Keratinocyte (primary cell): Measurements from ENCODE around the gene SPTBN5. TPM values are rescaled to one million over a fixed set of nuclear protein-coding genes. Genes with fewer than 3 reads are reported as not detected.

Source experiments
- DNase-seq: peaks from one replicate; pipeline ENCODE4 v3.0.0-alpha.2; 2011; ENCODE audit warnings: low read depth, missing footprints, low spot score
- FAIRE-seq: peaks from 2 replicates; lab custom pipeline; 2011; peaks lifted over from hg19 to GRCh38; lab: Jason Lieb, UNC
- H2AFZ ChIP-seq: 2 replicates; pipeline ENCODE4 v1.6.0; 2012; ENCODE audit warnings: low read length, control low read depth, inconsistent platforms; ENCODE audit not compliant: control insufficient read depth
- H3K27ac ChIP-seq: 2 replicates; pipeline ENCODE4 v1.5.1; 2011; ENCODE audit warnings: low read length; ENCODE audit not compliant: control insufficient read depth, insufficient read depth
- H3K27me3 ChIP-seq: 3 replicates; pipeline ENCODE4 v1.6.0; 2011; ENCODE audit warnings: low read length; ENCODE audit not compliant: control insufficient read depth, insufficient read depth; ENCODE audit errors: extremely low read depth
- H3K36me3 ChIP-seq, 2 experiments: 2 replicates in 1 of 2; 3 replicates in 1 of 2; pipeline ENCODE4 v1.5.1; 2011; ENCODE audit warnings: low read length in 2 of 2, mild to moderate bottlenecking in 1 of 2; ENCODE audit not compliant: control insufficient read depth in 2 of 2, insufficient read depth in 2 of 2; ENCODE audit errors: extremely low read depth in 1 of 2
- H3K4me1 ChIP-seq: 3 replicates; pipeline ENCODE4 v1.5.1; 2011; ENCODE audit warnings: low read length; ENCODE audit not compliant: control insufficient read depth, insufficient read depth; ENCODE audit errors: extremely low read depth
- H3K4me2 ChIP-seq: 3 replicates; pipeline ENCODE4 v1.6.0; 2011; ENCODE audit warnings: low read depth, low read length; ENCODE audit not compliant: control insufficient read depth, insufficient read depth; ENCODE audit errors: extremely low read depth
- H3K4me3 ChIP-seq, 3 experiments: fragments of 200-600 bp in 1 of 3; sonication (generic) in 1 of 3; 2 replicates in 2 of 3; 3 replicates in 1 of 3; pipeline ENCODE4 v1.5.1; 2011 to 2016; ENCODE audit warnings: low read length in 3 of 3, mild to moderate bottlenecking in 3 of 3, control low read depth in 2 of 3, inconsistent platforms in 1 of 3, low read depth in 1 of 3, mixed read lengths in 1 of 3, mixed run types in 1 of 3, moderate library complexity in 1 of 3; ENCODE audit not compliant: control insufficient read depth in 2 of 3, insufficient read depth in 2 of 3; ENCODE audit errors: extremely low read depth in 1 of 3
- H3K79me2 ChIP-seq: 2 replicates; pipeline ENCODE4 v1.6.0; 2012; ENCODE audit warnings: low read length; ENCODE audit not compliant: control insufficient read depth, insufficient read depth
- H3K9ac ChIP-seq: 3 replicates; pipeline ENCODE4 v1.6.0; 2011; ENCODE audit warnings: low read length; ENCODE audit not compliant: control insufficient read depth, insufficient read depth; ENCODE audit errors: extremely low read depth
- H3K9me1 ChIP-seq: 3 replicates; pipeline ENCODE4 v1.6.0; 2011; ENCODE audit warnings: low read length; ENCODE audit not compliant: control insufficient read depth, insufficient read depth; ENCODE audit errors: extremely low read depth
- H3K9me3 ChIP-seq: 2 replicates; pipeline ENCODE4 v1.5.1; 2012; ENCODE audit warnings: low read depth, low read length; ENCODE audit not compliant: control insufficient read depth
- H4K20me1 ChIP-seq: 3 replicates; pipeline ENCODE4 v1.6.0; 2011; ENCODE audit warnings: low read length; ENCODE audit not compliant: control insufficient read depth, insufficient read depth; ENCODE audit errors: extremely low read depth
- EZH2 ChIP-seq: IDR thresholded peaks from one replicate; pipeline ENCODE4 v1.6.1; 2012; ENCODE audit warnings: inconsistent platforms, mild to moderate bottlenecking, low read length, moderate library complexity
- dilution Hi-C: fragments of 300-500 bp; cut with MboI; formaldehyde crosslinking; loops from one replicate; pipeline ENCODE4 v1.7.0; 2020; ENCODE audit warnings: low sequenced_read_pairs; ENCODE audit not compliant: extremely low pct_ligation_motif_present
- polyA plus RNA-seq, 5 experiments: library from polyadenylated mRNA; depleted of rRNA in 3 of 5; stranded (reverse) in 3 of 5; stranded (forward) in 1 of 5; unstranded in 1 of 5; fragments of >200 nt; gene quantifications; 1 replicate in 1 of 5; 2 replicates in 3 of 5; 3 replicates in 1 of 5; pipeline versions ENCODE4 v1.2.1 to v1.2.3, GENCODE V29; 2011 to 2012; ENCODE audit warnings: missing spikeins in 2 of 5, low read depth in 1 of 5, low replicate concordance in 1 of 5
- TF ChIP-seq, protein P1 (sequence below), 3 experiments: IDR thresholded peaks in 1 of 3; conservative IDR thresholded peaks in 1 of 3; optimal IDR thresholded peaks in 1 of 3; 2 replicates in 2 of 3; 3 replicates in 1 of 3; pipeline versions ENCODE3 to v1.5.1; 2011; ENCODE audit warnings: low read length in 3 of 3, mild to moderate bottlenecking in 3 of 3, moderate library complexity in 2 of 3, control low read depth in 1 of 3, inconsistent platforms in 1 of 3; ENCODE audit not compliant: insufficient read depth in 2 of 3; ENCODE audit errors: extremely low read depth in 1 of 3

SPTBN5 gene
- polyA plus RNA-seq, 1 donor (not counting 4 experiments of a cell fraction or from before 2014, with no cell fraction given) = 0.66 TPM

DNA sequence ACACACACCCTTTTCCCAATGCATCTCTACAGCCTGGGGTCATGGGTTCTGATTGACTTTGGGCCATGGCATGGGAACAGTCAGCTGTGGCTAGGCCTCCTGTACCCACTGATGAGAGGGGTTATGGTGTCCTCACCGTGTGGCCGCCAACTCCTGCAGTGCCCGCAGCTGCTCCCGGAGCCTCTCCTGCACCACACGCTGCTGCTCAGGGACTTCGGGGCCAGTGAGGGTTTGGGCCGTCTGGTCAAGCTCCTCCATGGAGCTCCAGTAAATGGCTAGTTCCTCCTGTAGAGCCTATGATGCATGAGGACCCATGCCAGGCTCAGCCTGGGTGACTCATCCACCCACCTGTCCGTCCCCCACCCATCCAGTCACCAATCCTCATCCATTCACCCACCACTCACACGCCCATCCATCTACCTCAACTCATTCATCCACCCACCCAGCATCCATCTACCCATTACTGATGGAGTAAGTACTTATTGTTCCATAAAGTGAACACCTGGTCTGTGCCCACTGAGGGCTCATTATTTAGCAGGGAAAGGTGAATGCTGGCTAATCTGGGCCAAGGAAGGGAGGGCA lies 21.6 kb downstream of the SPTBN5 start:
- H3K79me2 ChIP-seq = no peaks in the 10 kb centered on the region
- H3K9me3 ChIP-seq = no peaks in the 10 kb centered on the region
- H3K36me3 ChIP-seq = no peaks in the 10 kb centered on the region
- DNase-seq = no peak
- no peak overlapping the region for H3K4me3 ChIP-seq
- peaks cover 20% of the 10 kb centered on the region for H3K4me1 ChIP-seq
- H2AFZ ChIP-seq = no peak overlapping the region
- H3K27ac ChIP-seq = no peak overlapping the region
- H3K4me2 ChIP-seq = no peak overlapping the region
- peaks cover 12% of the 10 kb centered on the region for H3K27me3 ChIP-seq
- no peak overlapping the region for H3K9ac ChIP-seq
- TF ChIP-seq, protein P1, sequence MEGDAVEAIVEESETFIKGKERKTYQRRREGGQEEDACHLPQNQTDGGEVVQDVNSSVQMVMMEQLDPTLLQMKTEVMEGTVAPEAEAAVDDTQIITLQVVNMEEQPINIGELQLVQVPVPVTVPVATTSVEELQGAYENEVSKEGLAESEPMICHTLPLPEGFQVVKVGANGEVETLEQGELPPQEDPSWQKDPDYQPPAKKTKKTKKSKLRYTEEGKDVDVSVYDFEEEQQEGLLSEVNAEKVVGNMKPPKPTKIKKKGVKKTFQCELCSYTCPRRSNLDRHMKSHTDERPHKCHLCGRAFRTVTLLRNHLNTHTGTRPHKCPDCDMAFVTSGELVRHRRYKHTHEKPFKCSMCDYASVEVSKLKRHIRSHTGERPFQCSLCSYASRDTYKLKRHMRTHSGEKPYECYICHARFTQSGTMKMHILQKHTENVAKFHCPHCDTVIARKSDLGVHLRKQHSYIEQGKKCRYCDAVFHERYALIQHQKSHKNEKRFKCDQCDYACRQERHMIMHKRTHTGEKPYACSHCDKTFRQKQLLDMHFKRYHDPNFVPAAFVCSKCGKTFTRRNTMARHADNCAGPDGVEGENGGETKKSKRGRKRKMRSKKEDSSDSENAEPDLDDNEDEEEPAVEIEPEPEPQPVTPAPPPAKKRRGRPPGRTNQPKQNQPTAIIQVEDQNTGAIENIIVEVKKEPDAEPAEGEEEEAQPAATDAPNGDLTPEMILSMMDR (optimal IDR thresholded peaks at IDR 0.05 in 1 of 3, IDR thresholded peaks at IDR 0.05 in 1 of 3, conservative IDR thresholded peaks at IDR 0.05 in 1 of 3; ENCODE audit: extremely low read depth in 1 of 3, insufficient read depth in 2 of 3, low read length in 3 of 3) = no peak
- TF ChIP-seq EZH2 = no peak
- FAIRE-seq = no peak
- H3K9me1 ChIP-seq = no peaks in the 10 kb centered on the region
- H4K20me1 ChIP-seq = no peaks in the 10 kb centered on the region
- dilution Hi-C loops = no loop called here

DNA sequence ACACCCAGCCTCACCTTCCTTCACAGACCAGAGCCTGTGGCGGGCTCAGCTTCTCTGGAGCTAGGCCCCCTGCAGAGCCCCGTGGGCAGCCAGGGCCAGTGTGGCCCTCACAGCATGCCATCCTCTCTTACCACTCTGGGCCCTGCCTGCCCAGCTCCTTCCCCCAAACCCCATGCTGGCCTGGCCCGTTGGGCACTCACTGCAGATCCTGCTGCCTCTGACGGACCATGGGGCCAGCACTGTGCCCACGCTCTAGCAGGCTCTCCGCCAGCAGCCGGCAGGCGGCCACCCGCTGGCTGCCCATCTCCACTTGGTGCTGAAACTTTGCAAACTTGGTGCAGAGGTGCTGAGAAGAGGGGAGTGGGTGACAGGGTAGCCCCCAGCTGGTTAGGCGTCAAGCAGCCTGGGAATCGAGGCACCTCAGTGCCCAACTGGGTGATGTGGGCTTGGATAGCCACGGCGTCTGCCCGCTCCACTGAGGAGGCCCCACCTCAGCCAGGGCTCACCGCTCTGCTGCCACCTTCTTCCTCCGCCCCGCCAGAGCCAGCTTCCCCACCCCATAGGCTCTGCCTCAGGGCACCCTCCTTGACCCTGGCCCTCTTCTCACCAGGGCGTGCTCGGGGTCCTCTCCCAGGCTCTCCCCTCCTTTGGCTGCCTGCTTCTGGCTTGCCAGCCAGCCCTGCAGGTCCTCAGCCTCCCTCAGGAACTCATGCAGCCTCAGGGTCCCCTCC lies 22.5 kb downstream of the SPTBN5 start:
- Histone ChIP-seq H3K27me3 (peaks cover 12% of the 10 kb centered on the region), H3K9me3 (no peaks in the 10 kb centered on the region), H3K4me3 (no peak overlapping the region), H3K9ac (no peak overlapping the region), H3K9me1 (no peaks in the 10 kb centered on the region), H3K36me3 (no peaks in the 10 kb centered on the region), H4K20me1 (no peaks in the 10 kb centered on the region), H2AFZ (no peak overlapping the region), H3K4me1 (peaks cover 20% of the 10 kb centered on the region), H3K4me2 (no peak overlapping the region), H3K27ac (no peak overlapping the region), H3K79me2 (no peaks in the 10 kb centered on the region)
- dilution Hi-C loops = no loop called here
- FAIRE-seq (no peak), DNase-seq (no peak)
- TF ChIP-seq, protein P1 (optimal IDR thresholded peaks at IDR 0.05 in 1 of 3, IDR thresholded peaks at IDR 0.05 in 1 of 3, conservative IDR thresholded peaks at IDR 0.05 in 1 of 3; ENCODE audit: extremely low read depth in 1 of 3, insufficient read depth in 2 of 3, low read length in 3 of 3) = no peak
- no peak for TF ChIP-seq EZH2
